ENCODE measurements around the gene CCDC154. TPM values are rescaled to one million over a fixed set of nuclear protein-coding genes. Genes with fewer than 3 reads are reported as not detected.
A peak's percentile ranks its signal among the peaks of the same experiment; 100 is the strongest.

The CCDC154 gene
- total and polyA plus RNA-seq, 2 experiments from 2014 or later: 0.49 to 1.5 TPM

- H3K9me3 ChIP-seq (ENCODE audit: low read depth): no peaks in the 10 kb centered on the region
- peak overlapping the region; percentile 83 for H3K27ac ChIP-seq
- TF ChIP-seq CTCF (IDR thresholded peaks at IDR 0.05; ENCODE audit: low read depth, low read length): no peak
- DNase-seq (ENCODE audit: low read depth in 1 of 2, low spot score in 1 of 2): no peak
- no peaks in the 10 kb centered on the region for H3K27me3 ChIP-seq
- H3K36me3 ChIP-seq: no peaks in the 10 kb centered on the region
- H3K4me3 ChIP-seq: peak overlapping the region; percentile 48
- peaks cover 4% of the 10 kb centered on the region for H3K4me1 ChIP-seq (ENCODE audit: low read depth)
Measured at GRCh38 chr16:1475552-1476114, 31.3 kb upstream of the CCDC154 start.

- Histone ChIP-seq H3K4me3 (peak within 1 kb of the TSS; percentile 48), H3K27ac (peak within 1 kb of the TSS; percentile 83)
Measured at GRCh38 chr16:1474796-1475551, 30.6 kb upstream of the CCDC154 start, which contains the start of gene CLCN7. Gene CLCN7 (minus strand): TSS chr16:1475028. CDS start chr16:1474974, 54 bp downstream.

GRCh38 chr16:1474082-1474795 lies 29.9 kb upstream of the CCDC154 start:
- DNase-seq (ENCODE audit: low read depth in 1 of 2, low spot score in 1 of 2): peak in 1 of 2 donors; percentile 9
- no peaks in the 10 kb centered on the region for H3K9me3 ChIP-seq (ENCODE audit: low read depth)
- peaks cover 4% of the 10 kb centered on the region for H3K4me1 ChIP-seq (ENCODE audit: low read depth)
- H3K27ac ChIP-seq: peak overlapping the region; percentile 83
- no peaks in the 10 kb centered on the region for H3K27me3 ChIP-seq
- peak overlapping the region; percentile 48 for H3K4me3 ChIP-seq
- TF ChIP-seq CTCF (IDR thresholded peaks at IDR 0.05; ENCODE audit: low read depth, low read length): no peak
- no peaks in the 10 kb centered on the region for H3K36me3 ChIP-seq

More at GRCh38 chr16:1474796-1475551, 30.6 kb upstream of the CCDC154 start, which contains the start of gene CLCN7:
- Histone ChIP-seq H3K36me3 (no peaks in the 10 kb centered on the region), H3K9me3 (ENCODE audit: low read depth) (no peaks in the 10 kb centered on the region), H3K4me1 (ENCODE audit: low read depth) (peaks cover 4% of the 10 kb centered on the region), H3K27me3 (no peaks in the 10 kb centered on the region)
- peak; percentile 88 to 91 for DNase-seq (ENCODE audit: low read depth in 1 of 2, low spot score in 1 of 2)
- no peak for TF ChIP-seq CTCF (IDR thresholded peaks at IDR 0.05; ENCODE audit: low read depth, low read length)

GRCh38 chr16:1472974-1473373 lies 28.6 kb upstream of the CCDC154 start:
- Histone ChIP-seq H3K36me3 (no peaks in the 10 kb centered on the region), H3K9me3 (ENCODE audit: low read depth) (no peaks in the 10 kb centered on the region), H3K4me1 (ENCODE audit: low read depth) (peaks cover 4% of the 10 kb centered on the region), H3K4me3 (no peak overlapping the region), H3K27ac (no peak overlapping the region), H3K27me3 (no peaks in the 10 kb centered on the region)
- no peak for TF ChIP-seq CTCF (IDR thresholded peaks at IDR 0.05; ENCODE audit: low read depth, low read length)
- no peak for DNase-seq (ENCODE audit: low read depth in 1 of 2, low spot score in 1 of 2)

GRCh38 chr16:1471569-1472194 lies 27.3 kb upstream of the CCDC154 start:
- no peak for DNase-seq (ENCODE audit: low read depth in 1 of 2, low spot score in 1 of 2)

More at GRCh38 chr16:1471569-1472194, 27.3 kb upstream of the CCDC154 start:
- Histone ChIP-seq H3K36me3 (no peaks in the 10 kb centered on the region), H3K27me3 (no peaks in the 10 kb centered on the region), H3K4me1 (ENCODE audit: low read depth) (peaks cover 4% of the 10 kb centered on the region), H3K4me3 (no peak overlapping the region), H3K9me3 (ENCODE audit: low read depth) (no peaks in the 10 kb centered on the region), H3K27ac (no peak overlapping the region)
- no peak for TF ChIP-seq CTCF (IDR thresholded peaks at IDR 0.05; ENCODE audit: low read depth, low read length)

All from cardiac muscle cell (in vitro differentiated cells and primary cell).